SHP77 treated with DMSO at 0.1 percent for 48 hours (cell line): ENCODE measurements around the gene APRT.
"Not testable (repeated sequence)": the region's sequence is repeated elsewhere in the genome, so short reads cannot be mapped to it uniquely, and the experiment has no call there.

Experiments used
- DNase-seq: peaks from one replicate; lab custom pipeline; 2025; lab: John Stamatoyannopoulos, UW

APRT gene

DNA sequence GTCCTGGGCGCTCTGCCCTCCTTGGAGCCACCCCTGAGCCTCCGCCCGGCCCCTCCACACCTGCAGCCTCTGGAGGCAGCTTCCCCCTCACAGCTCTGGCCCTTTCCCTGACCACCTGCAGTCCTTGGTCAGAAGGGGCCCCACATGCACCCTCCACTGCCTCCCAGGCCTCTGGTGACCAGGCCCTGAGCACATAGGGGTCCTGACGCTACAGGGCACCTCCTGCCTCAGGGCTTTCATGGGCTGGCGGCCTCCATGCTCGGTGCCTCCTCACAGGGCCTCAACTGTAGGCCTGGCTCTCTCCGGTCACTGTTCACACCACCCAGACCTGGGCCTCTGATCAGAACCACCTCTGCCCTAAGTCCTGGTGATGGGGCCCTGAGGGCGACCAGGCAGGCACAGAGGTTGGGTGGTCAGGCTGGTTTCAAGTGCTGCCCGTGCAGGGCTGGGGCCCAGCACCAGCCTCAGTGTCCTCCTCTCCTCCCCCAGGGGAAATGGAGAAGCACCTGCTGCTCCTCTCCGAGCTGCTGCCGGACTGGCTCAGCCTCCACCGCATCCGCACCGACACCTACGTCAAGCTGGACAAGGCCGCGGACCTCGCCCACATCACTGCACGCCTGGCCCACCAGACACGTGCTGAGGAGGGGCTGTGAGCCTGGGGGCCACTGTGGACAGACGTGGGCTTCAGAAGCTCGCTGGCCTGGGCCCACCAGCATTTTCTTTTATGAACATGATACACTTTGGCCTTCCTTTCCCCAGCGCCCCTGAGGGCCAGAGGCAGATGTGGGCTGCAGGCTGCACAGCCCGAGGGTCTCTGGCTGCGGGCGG lies 3.9 kb downstream of the APRT start:
- DNase-seq: no peak

DNA sequence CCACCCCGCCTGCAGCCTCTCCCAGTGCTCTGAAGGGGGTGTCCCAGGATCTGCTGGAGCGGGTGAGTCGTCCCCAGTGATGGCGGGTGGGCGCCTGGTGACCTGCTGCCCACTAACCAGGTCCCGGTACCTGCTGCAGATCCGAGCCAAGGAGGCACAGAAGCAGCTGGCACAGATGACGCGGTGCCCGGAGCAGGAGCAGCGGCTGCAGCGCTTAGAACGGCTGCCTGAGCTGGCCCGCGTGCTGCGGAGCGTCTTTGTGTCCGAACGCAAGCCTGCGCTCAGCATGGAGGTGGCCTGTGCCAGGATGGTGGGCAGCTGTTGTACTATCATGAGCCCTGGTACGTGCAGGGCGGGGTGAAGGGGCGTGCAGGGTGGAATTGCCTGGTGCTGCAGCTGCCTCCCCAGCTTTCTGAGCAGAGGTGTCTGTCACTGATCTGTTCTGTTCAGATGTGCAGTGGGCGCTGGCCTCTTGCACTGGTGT lies 4.5 kb downstream of the APRT start:
- no peak for DNase-seq

DNA sequence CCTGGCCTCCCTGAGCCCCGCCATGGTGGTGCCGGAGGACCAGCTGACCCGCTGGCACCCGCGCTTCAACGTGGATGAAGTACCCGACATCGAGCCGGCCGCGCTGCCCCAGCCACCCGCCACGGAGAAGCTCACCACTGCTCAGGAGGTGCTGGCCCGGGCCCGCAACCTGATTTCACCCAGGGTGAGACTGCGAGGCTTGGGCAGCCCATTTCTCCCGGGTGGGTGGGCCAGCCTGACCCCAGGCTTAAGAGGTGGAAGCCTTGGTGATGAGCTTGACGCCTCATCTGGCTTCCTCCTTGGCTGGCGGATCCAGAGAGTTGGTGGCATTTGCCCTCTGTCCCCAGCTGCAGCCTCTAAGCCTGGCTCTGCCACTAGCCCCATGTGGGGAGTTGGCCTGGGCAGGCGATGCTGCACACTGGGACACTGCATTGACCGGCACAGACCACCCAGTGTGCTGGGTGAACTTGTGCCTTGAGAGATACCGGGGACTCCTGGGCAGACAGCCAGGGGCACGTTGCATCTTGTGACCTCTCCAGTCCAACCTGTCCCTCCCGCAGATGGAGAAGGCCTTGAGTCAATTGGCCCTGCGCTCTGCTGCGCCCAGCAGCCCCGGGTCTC lies 5.1 kb downstream of the APRT start:
- no peak for DNase-seq

GRCh38 chr16:88805887-88806393 lies 5.8 kb downstream of the APRT start:
- no peak for DNase-seq

GRCh38 chr16:88805340-88805715 lies 6.4 kb downstream of the APRT start:
- no peak for DNase-seq

GRCh38 chr16:88804552-88805339 lies 7.0 kb downstream of the APRT start:
- peak; percentile 34 for DNase-seq

DNA sequence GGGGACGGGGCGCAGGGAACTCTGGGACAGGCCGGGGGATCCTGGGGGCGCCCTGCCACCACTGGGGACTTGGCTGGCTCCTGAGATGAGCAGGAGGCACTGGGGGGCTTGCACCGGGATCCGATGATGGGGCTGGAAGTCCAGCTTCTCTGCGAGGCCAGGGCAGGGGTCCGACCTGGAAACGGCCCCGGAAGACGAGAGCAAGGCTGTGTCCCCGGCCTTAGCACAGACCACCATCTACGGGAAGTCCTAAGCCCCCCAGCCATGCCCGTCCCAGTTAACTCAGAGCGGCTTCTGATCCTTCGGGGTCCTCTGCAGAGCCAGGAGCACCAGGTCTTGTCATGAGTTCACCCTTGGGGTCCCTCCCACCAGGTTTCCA lies 7.6 kb downstream of the APRT start:
- DNase-seq: no peak

DNA sequence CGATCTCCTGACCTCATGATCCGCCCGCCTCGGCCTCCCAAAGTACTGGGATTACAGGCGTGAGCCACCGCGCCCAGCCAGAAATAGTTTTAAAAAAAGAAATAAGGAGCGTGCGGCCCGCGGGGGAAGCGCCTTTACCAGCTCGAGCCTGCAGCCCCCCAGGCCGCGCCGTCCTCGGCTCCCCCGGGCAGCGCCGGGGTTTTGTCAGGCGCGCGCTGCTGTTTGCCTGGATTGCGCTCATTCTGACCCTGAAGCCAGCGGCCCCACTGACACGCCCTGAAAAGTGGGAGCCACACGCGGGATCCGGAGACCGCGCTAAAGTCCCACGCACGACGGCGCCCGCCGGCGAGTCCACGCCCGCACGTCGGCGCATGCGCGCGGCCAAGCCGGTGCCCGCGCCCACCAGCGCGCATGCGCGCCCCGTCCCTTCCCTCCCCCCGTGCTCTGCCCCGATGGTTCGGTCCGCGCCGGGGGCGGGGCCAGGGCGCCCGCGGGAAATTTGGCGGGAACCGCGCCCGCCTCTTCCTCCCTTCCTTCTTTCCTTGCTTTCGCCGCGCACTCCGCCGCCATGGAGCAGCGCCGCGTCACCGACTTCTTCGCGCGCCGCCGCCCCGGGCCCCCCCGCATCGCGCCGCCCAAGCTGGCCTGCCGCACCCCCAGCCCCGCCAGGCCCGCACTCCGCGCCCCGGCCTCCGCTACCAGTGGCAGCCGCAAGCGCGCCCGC lies 8.3 kb downstream of the APRT start, which contains the start of gene CDT1:
TSS of gene CDT1 (plus strand) at position 526 of the 724 bp plus-strand sequence. CDS start at position 569, 43 bp downstream.
- peak; percentile 60 for DNase-seq

DNA sequence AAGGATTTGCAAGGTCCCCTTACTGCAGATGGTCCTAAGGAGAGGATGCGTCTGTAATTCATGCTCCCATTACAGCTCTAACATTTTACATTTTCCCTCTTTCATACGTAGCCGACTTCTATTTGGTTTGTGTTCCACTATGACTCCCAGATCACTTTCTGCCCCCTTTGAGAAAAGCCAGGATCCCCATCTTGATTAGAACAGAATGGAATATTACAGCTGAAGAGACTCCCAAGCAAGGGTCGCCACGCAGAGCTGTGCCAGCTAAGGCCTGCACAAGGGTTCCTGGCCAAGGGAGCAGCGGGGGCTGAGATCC lies 11.5 kb downstream of the APRT start:
- DNase-seq: no peak

- no peak for DNase-seq
Measured at GRCh38 chr16:88799569-88800276, 12.0 kb downstream of the APRT start.

DNA sequence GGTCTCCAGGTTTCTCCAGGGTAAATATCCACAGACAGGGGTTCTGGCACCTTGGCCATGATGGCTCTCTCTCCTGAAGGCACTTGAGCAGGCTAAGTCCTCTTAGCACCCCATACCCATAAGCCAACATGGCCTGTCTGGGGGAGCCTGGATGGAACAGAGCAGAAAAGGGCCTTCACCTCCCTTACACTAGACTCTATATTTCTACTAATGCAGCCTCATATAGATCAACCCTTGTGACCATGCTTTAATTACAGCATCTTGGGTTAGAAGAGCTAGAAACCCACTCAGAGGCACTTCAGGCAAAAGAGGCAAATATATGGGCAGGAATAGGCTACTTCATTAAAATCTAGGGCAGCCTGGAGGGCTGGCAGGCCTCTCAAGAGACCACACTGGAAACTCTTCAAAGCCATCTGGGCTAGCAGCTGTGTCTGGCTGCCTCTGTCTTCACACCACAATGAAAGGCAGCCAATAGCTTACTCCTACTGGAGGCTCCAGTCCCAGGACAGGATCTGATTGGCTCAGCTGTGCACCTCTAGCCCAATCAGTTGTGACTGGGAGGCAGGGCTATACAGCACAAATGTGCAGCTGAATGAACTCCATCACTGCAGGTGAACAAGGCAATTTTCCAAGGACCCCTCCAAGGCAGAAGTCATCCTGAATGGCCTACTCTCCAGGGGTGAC lies 12.8 kb downstream of the APRT start:
- no peak for DNase-seq

DNA sequence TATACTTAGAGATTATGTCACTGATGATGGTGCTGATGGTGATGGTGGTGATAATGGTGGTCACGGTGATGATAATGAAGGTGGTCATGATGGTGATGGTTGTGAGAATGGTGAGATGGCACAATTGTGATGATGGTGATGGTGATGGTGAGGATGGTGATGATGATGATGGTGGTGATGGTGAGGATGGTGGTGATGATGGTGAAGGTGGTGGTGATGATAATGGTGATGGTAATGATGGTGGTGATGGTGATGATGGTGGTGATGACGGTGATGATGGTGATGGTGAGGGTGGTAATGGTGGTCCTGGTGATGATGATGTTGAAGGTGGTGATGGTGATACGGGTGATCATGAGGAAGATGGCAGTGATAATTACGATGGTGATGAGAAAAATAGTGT lies 13.7 kb downstream of the APRT start:
- DNase-seq: no peak

- no peak for DNase-seq
Measured at GRCh38 chr16:88796278-88796677, 15.4 kb downstream of the APRT start.

DNA sequence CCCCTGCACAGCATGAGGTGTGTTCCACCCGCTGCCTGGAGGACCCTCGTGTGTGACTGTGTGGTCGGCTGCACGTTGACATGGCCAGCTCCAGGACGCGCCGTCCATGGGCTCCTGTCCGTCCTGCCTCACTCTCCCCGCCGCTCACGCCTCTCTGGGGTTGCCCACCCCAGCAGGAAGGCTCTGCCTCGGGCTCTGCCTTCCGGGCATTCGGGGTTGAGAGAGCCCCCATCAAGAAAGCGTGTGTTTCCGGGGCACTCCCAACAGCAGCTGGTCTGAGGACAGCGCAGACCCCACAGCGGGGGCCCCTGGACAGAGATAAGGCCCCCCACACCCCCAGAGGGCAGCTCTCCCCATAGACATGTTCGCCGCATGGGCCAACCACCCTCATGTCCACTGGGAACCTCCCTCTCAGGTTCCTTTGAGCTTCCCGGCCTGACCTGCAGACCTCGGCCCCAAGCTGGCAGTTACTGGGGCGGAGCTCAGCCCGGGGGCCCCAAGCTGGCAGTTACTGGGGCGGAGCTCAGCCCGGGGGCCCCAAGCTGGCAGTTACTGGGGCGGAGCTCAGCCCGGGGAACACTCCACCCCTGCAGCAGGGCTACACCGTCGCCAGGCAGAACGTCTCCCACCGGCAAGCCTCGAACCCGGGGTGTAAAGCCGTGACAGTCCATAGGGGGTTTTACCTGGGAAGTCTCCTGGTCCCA lies 18.3 kb downstream of the APRT start:
- no peak for DNase-seq

DNA sequence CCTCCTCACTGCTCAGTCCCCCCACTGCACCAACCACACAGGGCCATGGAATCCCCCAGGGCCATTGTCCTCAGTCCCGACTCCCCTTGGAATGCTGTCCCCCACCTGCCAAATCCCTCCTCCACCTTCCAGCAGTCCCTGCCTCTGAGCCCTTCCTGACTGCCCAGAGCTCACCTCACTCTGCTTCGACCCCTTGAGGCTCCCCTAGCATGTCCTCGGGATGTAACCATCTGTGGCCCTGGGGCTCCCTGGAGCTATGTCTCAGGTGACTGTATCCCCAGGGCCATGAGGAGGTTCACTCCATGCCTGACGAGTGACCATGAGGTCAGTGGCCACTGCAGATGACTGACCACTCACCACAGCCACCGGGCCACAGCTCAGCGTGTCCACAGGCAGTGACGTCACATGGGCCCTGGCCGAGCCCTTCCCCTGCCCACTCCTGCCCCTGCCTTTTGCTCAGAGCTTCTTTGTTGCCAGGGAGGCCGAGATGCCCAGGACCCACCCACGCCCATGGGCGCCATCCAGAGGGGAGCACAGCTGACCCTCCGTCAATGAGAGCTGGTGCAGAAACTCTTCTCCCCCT lies 19.0 kb downstream of the APRT start:
- no peak for DNase-seq

GRCh38 chr16:88792078-88792550 lies 19.6 kb downstream of the APRT start:
- DNase-seq: no peak

DNA sequence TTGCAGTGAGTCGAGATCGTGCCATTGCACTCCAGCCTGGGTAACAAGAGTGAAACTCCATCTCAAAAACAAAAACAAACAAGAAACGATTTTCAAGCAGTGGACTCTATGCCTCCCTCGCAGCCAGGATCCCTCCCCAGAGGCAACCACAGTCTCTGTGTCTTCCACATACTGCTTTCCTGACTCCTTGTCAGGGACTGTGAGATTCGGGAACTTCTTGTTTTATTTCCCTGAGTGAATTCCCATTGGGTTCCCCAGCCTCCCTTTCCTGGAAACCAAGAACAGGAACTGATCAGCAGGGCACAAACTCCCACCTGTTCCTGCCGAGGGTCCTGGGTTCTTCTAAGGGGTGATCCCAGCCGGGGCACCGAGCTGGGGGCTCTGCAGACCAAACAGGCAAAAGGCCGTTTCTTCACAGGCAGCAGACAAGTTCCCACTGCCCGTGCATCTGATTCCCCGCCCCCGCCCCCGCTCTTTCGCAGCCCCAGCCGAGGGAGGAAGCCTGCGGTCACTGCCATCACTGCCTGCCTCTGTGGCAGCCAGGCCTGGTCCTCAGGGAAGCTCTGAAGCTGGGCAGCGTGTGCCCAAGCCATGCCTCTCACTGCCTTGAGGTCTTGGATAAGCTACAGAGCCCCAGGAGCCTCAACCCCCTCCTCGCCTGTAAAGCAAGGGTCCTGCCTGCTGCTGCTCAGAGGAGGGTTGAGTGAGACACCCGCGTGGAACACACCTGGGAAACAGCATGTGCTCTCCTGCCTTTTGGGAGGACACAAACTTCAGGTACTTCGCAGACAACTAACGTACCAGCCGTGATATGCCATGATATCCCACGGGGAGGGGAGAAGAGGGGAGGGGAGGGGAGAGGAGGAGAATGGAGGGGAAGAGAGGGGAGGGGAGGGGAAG lies 21.2 kb downstream of the APRT start:
- DNase-seq: no peak

DNA sequence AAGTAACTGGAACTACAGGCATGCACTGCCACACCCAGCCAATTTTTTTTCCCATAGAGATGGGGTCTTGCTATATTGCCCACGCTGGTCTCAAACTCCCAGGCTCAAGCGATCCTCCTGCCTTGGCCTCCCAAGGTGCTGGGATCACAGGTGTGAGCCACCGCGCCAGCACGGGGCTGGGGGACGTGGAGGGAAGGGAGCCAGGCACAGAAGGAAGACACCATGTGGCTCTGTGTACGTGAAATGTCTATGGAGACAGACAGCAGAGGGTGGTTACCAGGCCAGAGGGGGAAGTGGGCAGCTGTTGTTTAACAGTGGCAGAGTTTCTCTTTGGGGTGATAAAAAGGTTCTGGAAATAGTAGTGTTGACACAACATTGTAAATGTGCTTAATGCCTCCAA lies 22.1 kb downstream of the APRT start:
- DNase-seq: no peak

DNA sequence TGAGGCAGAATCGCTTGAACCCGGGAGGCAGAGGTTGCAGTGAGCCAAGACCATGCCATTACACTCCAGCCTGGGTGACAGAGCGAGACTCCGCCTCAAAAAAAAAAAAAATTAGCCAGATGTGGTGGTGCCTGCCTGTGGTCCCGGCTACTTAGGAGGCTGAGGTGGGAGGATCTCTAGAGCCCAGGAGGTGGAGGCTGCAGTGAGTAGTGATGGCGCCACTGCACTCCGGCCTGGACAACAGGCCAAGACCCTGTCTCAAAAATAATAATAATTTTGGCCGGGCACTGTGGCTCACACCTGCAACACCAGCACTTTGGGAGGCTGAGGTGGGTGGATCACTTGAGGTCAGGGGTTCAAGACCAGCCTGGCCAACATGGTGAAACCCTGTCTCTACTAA lies 23.0 kb downstream of the APRT start:
- DNase-seq: not testable (repeated sequence)
